ENCODE results near the gene BCR.

Gene BCR

DNA sequence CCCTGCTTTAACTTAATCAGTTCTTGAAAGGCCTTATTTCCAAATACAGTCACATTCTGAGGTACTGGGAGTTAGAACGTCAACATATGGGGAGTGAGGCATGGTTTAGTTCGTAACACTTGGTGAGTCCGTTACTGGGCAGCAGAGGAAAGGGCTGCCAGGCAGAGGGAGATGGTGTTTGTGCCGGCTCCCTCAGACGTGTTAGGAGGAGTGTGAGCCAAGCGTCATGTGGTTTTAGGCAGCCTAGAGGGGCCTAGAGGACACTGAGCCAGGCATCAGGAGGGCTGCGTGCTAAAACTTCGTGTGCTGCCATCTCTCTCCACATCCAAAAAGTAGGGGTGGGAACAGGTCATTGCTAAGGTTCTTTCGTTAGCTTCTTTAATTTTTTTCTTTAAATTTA, 10.2 kb downstream of the BCR start:
- no peak for DNase-seq (ENCODE audit: low read depth)
- H3K4me3 ChIP-seq (ENCODE audit: low read length) = no peak overlapping the region
- TF ChIP-seq, protein P1, sequence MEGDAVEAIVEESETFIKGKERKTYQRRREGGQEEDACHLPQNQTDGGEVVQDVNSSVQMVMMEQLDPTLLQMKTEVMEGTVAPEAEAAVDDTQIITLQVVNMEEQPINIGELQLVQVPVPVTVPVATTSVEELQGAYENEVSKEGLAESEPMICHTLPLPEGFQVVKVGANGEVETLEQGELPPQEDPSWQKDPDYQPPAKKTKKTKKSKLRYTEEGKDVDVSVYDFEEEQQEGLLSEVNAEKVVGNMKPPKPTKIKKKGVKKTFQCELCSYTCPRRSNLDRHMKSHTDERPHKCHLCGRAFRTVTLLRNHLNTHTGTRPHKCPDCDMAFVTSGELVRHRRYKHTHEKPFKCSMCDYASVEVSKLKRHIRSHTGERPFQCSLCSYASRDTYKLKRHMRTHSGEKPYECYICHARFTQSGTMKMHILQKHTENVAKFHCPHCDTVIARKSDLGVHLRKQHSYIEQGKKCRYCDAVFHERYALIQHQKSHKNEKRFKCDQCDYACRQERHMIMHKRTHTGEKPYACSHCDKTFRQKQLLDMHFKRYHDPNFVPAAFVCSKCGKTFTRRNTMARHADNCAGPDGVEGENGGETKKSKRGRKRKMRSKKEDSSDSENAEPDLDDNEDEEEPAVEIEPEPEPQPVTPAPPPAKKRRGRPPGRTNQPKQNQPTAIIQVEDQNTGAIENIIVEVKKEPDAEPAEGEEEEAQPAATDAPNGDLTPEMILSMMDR (IDR thresholded peaks at IDR 0.05; ENCODE audit: insufficient read depth, low read depth, low read length, missing control alignments) = no peak

DNA sequence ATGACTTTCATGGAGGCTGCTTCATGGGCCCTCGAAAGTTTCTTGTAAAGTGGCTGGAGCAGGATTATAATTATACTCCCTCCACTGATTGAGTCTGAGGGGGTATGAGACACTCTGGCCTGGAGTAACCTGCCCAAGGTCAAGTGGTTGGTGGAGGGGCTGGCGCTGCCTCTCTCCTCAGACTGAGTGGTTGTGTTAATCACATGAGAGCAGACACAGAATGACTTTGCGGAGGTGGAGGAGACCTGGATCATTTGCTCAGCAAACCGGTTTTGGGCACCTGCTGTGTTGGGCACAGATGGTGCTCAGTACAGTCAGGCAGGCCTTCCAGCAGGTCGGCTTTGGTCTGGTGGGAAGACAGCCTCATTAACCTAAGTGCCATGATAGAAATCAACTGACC, 11.8 kb downstream of the BCR start:
- TF ChIP-seq, protein P1 (IDR thresholded peaks at IDR 0.05; ENCODE audit: insufficient read depth, low read depth, low read length, missing control alignments) = no peak
- peak; percentile 63 for DNase-seq (ENCODE audit: low read depth)
- H3K4me3 ChIP-seq (ENCODE audit: low read length) = no peak overlapping the region

DNA sequence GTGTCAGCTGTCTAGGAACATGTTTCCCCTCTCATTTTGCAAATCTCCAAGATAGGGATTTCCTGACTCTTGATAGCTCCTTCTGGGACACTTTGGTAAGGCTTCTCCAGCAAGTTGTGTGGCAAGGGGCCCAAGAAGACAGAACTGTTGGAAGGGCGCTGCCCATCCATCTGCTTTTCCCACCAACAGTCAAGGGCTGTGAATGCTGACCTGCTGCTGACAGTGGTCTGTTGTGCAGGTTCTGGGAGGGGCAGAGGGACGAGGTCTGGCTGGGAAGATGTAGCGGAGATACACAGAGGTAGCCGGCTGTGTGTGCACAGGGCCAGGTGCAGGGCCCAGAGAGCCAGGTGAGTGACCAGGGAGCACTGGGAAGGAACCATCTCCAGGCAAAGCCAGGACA, 12.2 kb downstream of the BCR start:
- TF ChIP-seq, protein P1 (IDR thresholded peaks at IDR 0.05; ENCODE audit: insufficient read depth, low read depth, low read length, missing control alignments) = no peak
- DNase-seq (ENCODE audit: low read depth) = no peak
- no peak overlapping the region for H3K4me3 ChIP-seq (ENCODE audit: low read length)

DNA sequence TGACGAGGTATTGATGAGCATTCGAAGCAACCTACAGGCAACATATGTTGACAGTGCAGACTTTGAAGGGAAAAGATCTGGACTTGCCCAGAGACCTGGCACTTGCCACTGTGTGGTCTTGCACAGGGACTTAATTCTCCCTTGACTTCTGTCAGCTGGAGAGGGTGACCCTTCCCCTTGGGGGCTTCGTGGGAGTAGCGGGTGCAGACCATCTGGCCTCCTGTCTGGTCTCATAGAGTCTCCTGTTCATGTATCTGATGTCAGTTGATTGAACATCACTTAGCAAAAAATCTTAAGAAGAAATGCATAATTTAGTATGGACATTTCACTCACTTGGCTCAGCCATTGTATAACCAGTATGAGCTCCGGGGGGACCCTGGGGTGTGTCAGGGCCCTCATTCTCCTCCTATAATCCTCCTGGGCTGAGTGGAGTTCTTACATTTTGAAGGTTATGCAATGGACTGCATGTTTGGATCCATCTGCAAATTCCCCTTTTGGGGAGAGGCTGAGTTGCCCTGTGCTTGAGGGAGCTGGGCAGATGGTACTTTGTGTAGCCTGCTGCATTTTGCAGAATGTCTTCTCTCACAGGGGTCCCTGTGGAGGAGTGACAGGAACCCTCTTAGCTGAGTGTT, 13.0 kb downstream of the BCR start:
- H3K4me3 ChIP-seq (ENCODE audit: low read length) = no peak overlapping the region
- no peak for DNase-seq (ENCODE audit: low read depth)
- TF ChIP-seq, protein P1 (IDR thresholded peaks at IDR 0.05; ENCODE audit: insufficient read depth, low read depth, low read length, missing control alignments) = no peak

DNA sequence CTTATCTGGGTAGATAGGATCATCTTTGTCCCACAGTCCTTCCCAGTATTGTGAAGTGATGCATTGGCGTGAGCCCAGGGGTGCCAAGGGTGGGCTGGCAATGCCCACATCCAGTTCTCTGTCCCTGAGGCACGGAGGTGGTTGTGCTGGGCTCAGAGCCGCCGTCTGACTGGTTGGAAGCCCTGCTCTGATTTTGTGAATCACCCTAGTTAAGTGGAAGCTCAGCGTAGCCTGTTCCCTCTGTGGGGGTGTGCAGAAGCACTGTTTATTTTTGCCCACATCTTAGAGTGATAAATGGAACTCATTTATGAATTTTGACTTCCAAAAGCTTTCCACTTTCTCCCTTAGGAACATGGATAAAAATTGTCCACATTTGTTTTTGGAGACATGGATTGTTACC, 13.6 kb downstream of the BCR start:
- no peak overlapping the region for H3K4me3 ChIP-seq (ENCODE audit: low read length)
- TF ChIP-seq, protein P1 (IDR thresholded peaks at IDR 0.05; ENCODE audit: insufficient read depth, low read depth, low read length, missing control alignments) = no peak
- peak; percentile 41 for DNase-seq (ENCODE audit: low read depth)

DNA sequence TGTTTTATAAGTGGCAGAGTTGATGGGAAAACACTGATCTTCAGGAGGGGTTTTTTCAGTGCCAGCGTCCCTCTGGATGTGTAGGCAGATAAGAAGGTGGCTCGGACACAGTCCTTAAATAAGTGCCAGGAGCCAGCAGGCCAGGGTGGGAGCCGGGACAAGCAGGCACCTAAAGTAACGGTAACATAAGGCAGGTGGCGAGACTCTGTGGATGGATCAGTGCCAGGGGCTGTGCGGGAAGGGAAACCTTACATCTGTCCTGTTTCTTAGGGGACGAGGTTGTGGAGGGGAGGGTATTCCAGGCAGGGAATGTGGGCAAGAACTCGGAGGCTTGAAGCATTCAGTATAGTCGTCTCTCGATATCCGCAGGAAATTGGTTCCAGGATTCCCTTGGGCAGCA, 15.9 kb downstream of the BCR start:
- TF ChIP-seq, protein P1 (IDR thresholded peaks at IDR 0.05; ENCODE audit: insufficient read depth, low read depth, low read length, missing control alignments) = no peak
- H3K4me3 ChIP-seq (ENCODE audit: low read length) = no peak overlapping the region
- no peak for DNase-seq (ENCODE audit: low read depth)

DNA sequence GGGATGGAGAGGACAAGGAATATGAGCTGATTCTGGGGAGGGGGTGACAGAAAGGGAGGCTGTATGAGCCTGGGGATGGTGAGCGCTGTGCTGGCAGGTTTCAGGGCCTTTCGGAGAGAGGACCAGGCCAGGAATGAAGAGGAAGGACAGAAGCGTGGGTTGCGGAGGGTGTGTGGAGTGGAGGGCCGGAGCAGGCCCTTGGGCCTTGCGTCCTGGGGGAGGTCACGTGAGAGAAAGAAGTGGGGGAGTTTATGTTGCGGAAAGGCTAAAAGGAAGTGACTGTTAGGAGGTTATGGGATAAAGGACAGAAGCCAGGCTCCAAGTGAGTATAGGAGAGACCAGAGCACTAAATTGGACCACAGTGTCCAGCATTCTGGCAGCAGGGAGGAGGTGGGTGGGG, 17.5 kb downstream of the BCR start:
- TF ChIP-seq, protein P1 (IDR thresholded peaks at IDR 0.05; ENCODE audit: insufficient read depth, low read depth, low read length, missing control alignments) = no peak
- DNase-seq (ENCODE audit: low read depth) = no peak

More for the DNA sequence above, 17.5 kb downstream of the BCR start:
- H3K4me3 ChIP-seq (ENCODE audit: low read length) = no peak overlapping the region

Measured in epithelial cell of esophagus (primary cell).